ENCODE data around the gene CAMSAP1.

DNA sequence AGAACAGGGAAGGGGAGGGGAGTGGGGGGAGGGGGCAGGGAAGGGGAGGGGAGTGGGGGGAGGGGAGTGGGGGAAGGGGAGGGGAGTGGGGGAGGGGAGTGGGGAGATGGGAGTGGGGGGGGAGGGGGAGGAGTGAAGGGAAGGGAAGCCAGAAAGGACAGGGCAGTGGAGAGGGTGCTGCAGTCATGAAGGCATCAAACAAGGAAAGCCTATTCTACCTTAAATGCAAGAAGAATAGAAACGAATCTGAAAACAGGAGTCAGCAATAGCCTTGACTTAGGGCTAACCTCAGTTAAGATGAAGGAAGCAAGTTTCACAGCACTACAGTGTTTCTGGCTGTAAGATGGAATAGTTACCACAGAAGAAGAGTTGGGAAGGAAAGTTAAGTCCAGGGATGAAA lies 59.5 kb downstream of the CAMSAP1 start:
- no peak for TF ChIP-seq POLR2AphosphoS5 (IDR thresholded peaks at IDR 0.05; ENCODE audit: low read depth, low read length)
- TF ChIP-seq POLR2A (IDR thresholded peaks at IDR 0.05; ENCODE audit: low read depth, low read length) = no peak

All from GM12891 (cell line).